Epithelial cell of esophagus (primary cell): ENCODE measurements around the gene AKAP1.
A peak's percentile ranks its signal among the peaks of the same experiment; 100 is the strongest.

Experiments
- DNase-seq: peaks from one replicate; pipeline ENCODE4 v3.0.0; 2010; ENCODE audit warnings: low read depth
- H3K4me3 ChIP-seq: 2 replicates; pipeline ENCODE4 v1.5.1; 2011; ENCODE audit warnings: mild to moderate bottlenecking, low read length, control low read depth
- TF ChIP-seq, protein P1 (sequence below): IDR thresholded peaks from 2 replicates; pipeline ENCODE4 v1.5.1; 2011; ENCODE audit warnings: low read depth, mild to moderate bottlenecking, low read length, control low read depth, inconsistent platforms; ENCODE audit not compliant: insufficient read depth; ENCODE audit errors: missing control alignments

The AKAP1 gene

DNA sequence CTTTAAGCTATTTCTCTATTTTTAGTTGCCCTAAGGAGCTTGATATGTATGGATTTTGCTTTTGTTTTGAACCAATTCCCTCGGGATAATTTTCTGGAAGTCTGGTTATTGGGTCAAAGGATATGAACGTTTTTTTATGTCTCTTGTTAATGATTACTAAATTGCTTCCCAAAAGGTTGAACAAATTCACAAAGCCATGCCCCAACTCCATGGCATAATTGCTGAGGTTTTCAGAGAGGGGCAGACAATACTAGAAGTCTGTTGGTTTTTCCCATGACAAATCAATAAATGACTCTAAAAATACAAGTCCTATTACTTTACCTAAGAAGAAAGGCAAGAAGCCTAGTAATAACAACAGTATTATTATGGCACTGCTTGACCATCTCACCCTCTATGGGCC, 11.4 kb upstream of the AKAP1 start:
- no peak for DNase-seq
- TF ChIP-seq, protein P1, sequence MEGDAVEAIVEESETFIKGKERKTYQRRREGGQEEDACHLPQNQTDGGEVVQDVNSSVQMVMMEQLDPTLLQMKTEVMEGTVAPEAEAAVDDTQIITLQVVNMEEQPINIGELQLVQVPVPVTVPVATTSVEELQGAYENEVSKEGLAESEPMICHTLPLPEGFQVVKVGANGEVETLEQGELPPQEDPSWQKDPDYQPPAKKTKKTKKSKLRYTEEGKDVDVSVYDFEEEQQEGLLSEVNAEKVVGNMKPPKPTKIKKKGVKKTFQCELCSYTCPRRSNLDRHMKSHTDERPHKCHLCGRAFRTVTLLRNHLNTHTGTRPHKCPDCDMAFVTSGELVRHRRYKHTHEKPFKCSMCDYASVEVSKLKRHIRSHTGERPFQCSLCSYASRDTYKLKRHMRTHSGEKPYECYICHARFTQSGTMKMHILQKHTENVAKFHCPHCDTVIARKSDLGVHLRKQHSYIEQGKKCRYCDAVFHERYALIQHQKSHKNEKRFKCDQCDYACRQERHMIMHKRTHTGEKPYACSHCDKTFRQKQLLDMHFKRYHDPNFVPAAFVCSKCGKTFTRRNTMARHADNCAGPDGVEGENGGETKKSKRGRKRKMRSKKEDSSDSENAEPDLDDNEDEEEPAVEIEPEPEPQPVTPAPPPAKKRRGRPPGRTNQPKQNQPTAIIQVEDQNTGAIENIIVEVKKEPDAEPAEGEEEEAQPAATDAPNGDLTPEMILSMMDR: no peak
- H3K4me3 ChIP-seq: no peak overlapping the region

- H3K4me3 ChIP-seq: no peak overlapping the region
- TF ChIP-seq, protein P1: no peak
- no peak for DNase-seq
These were observed 9.9 kb upstream of the AKAP1 start for GRCh38 chr17:57075193-57075592.

DNA sequence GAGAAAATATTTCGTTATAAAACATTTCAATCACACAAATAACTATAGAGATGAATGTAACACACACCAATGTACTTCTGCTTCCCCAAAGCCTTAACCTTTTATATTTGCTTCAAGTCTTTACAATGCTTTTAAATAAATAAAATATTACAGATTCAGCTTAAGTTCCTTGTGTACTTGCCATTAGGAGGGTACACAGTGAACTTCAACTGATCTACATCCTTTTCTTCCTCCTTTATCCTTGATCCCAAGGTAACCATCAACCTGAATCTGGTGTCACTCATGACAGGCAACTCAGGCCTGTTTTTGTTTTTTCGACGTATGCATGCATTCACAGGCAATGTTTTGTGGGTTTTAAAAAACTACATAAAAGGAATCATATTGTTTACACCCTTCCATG, 9.3 kb upstream of the AKAP1 start:
- TF ChIP-seq, protein P1: no peak
- H3K4me3 ChIP-seq: no peak overlapping the region
- no peak for DNase-seq

DNA sequence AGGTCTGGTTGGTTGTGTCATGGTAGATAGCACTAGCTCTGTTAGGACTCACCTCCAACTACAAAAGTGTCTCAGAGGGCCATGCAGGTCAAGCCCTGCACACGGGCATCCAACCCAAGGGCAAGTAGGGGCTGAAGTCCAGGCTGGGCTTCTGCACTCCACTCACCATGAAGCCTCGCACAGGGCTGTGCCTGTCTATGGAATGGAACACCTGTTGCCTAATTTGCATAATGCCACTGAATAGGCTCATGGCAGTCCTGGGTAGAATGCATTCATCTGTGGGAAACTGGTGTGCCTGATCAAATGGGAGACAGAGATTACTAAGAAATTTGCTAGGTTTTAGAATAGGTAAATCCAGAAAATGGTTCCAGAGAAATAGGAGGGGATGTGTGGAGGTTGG, 8.0 kb upstream of the AKAP1 start:
- TF ChIP-seq, protein P1: no peak
- DNase-seq: no peak
- no peak overlapping the region for H3K4me3 ChIP-seq

DNA sequence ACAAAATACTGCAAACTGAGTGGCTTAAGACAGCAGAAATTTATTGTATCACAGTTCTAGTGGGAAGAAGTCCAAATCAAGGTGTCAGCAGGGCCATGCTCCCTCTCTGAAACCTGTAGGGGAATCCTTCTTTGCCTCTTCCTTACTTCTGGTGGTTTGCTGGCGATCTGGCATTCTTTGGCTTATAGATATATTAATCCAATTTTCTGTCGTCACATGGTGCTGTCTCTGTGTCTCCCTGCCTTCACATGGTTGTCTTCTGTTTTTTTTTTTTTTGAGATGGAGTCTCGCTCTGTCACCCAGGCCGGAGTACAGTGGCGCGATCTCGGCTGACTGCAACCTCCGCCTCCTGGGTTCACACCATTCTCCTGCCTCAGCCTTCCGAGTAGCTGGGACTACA, 6.8 kb upstream of the AKAP1 start:
- H3K4me3 ChIP-seq: no peak overlapping the region
- DNase-seq: no peak
- TF ChIP-seq, protein P1: no peak

- H3K4me3 ChIP-seq: no peak overlapping the region
- TF ChIP-seq, protein P1: no peak
- peak; percentile 28 for DNase-seq
These were observed 4.3 kb upstream of the AKAP1 start for GRCh38 chr17:57080718-57081117.

DNA sequence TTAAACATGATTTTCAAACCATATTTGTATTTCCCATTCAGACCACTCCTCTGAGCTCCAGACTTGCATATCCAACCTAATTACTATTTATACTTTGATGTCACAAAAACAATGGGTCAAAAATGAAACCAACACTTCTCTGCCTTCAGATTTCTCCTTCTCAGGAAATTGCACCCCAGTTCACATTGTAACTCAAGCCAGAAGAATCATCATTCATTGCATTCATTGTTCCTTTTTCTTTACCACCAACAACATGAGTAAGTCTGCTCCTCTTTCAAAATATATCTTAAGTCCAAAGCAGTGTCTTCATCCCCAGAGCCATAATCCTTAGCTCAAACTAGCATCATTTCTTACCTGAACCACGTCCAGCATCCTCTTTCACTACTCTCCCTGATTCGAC, 2.6 kb upstream of the AKAP1 start:
- no peak for DNase-seq
- TF ChIP-seq, protein P1: no peak
- H3K4me3 ChIP-seq: no peak overlapping the region
